Activated CD4-positive, alpha-beta T cell treated with anti-CD3 and anti-CD28 coated beads, Interleukin-2, amount 10 ng/mL, durations not matched to agents 24 days and 14 days (primary cell): ENCODE data around the gene RBMS1. TPM values are rescaled to one million over a fixed set of nuclear protein-coding genes. Genes with fewer than 3 reads are reported as not detected.

Experiments
- DNase-seq: peaks from one replicate; pipeline ENCODE4 v3.0.0; 2022
- H3K27ac Mint-ChIP-seq: one replicate; pipeline ENCODE4 v1.8.0; 2022; ENCODE audit warnings: mild to moderate bottlenecking, mixed read lengths
- H3K27me3 Mint-ChIP-seq: one replicate; pipeline ENCODE4 v1.8.0; 2022; ENCODE audit warnings: mixed read lengths
- H3K36me3 Mint-ChIP-seq: one replicate; pipeline ENCODE4 v1.8.0; 2022; ENCODE audit warnings: low read depth, mild to moderate bottlenecking, mixed read lengths
- H3K4me1 Mint-ChIP-seq: one replicate; pipeline ENCODE4 v1.8.0; 2021; ENCODE audit warnings: mixed read lengths
- H3K4me3 Mint-ChIP-seq: one replicate; pipeline ENCODE4 v1.8.0; 2022; ENCODE audit warnings: mild to moderate bottlenecking, moderate library complexity, mixed read lengths
- H3K9me3 Mint-ChIP-seq: one replicate; pipeline ENCODE4 v1.8.0; 2021; ENCODE audit warnings: mixed read lengths
- intact Hi-C: fragments of 100-400 bp; cut with micrococcal nuclease; formaldehyde crosslinking; loops from one replicate; pipeline ENCODE4 v1.15.1; 2023
- total RNA-seq: library from RNA; stranded (reverse); gene quantifications from 2 replicates; pipeline ENCODE4 v1.2.3, GENCODE V29; 2022

The RBMS1 gene
- total RNA-seq, 1 donor from 2014 or later = 35.2 TPM

DNA sequence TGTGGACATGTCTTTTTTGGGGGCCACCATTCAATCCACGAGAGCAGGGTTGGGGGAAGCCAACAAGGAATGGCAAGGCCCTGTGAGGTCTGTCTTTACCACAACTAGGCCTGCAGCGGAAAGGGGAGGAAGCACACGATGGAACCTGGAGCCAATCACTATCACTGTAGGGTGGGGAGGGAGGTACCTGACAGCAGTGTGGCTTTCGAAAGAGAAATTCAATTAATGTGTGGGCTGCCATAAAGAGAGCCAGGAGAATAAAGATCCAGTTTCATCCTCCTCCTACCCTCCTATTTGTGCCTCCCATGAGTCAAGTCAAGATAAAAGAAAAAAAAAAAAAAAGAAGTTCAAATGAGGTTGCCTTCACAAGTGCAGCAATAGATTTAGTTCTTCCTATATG is 18.9 kb upstream of the RBMS1 start:
- Mint-ChIP-seq H3K9me3 (peaks cover 9% of the 10 kb centered on the region), H3K4me3 (no peak overlapping the region), H3K27me3 (no peaks in the 10 kb centered on the region), H3K36me3 (peaks cover 2% of the 10 kb centered on the region), H3K4me1 (peaks cover 34% of the 10 kb centered on the region), H3K27ac (no peak overlapping the region)
- DNase-seq = peak; percentile 51
- intact Hi-C loops = no loop called here

- Mint-ChIP-seq H3K4me3 (no peak overlapping the region), H3K27ac (no peak overlapping the region), H3K36me3 (no peaks in the 10 kb centered on the region), H3K4me1 (peaks cover 28% of the 10 kb centered on the region), H3K27me3 (no peaks in the 10 kb centered on the region), H3K9me3 (peaks cover 8% of the 10 kb centered on the region)
- intact Hi-C loops = no loop called here
- DNase-seq = peak; percentile 53
These were observed 17.0 kb upstream of the RBMS1 start for GRCh38 chr2:160510617-160511016.

- Mint-ChIP-seq H3K4me3 (no peak overlapping the region), H3K9me3 (peaks cover 5% of the 10 kb centered on the region), H3K36me3 (no peaks in the 10 kb centered on the region), H3K4me1 (peaks cover 20% of the 10 kb centered on the region), H3K27me3 (no peaks in the 10 kb centered on the region), H3K27ac (no peak overlapping the region)
- DNase-seq = no peak
- intact Hi-C loops = loop anchor here (5.0 kb wide), 2 partner anchors 78 to 287 kb away; no protein-coding TSS in a partner anchor
These were observed 15.4 kb upstream of the RBMS1 start for GRCh38 chr2:160509016-160509415.

GRCh38 chr2:160507464-160507863 is 13.9 kb upstream of the RBMS1 start:
- Mint-ChIP-seq H3K4me1 (peaks cover 19% of the 10 kb centered on the region), H3K36me3 (no peaks in the 10 kb centered on the region), H3K9me3 (peaks cover 5% of the 10 kb centered on the region), H3K4me3 (no peak overlapping the region), H3K27me3 (no peaks in the 10 kb centered on the region), H3K27ac (no peak overlapping the region)
- DNase-seq = no peak
- intact Hi-C loops = loop anchor here (1.0 to 5.0 kb wide), 4 partner anchors 10 to 285 kb away; no protein-coding TSS in a partner anchor

DNA sequence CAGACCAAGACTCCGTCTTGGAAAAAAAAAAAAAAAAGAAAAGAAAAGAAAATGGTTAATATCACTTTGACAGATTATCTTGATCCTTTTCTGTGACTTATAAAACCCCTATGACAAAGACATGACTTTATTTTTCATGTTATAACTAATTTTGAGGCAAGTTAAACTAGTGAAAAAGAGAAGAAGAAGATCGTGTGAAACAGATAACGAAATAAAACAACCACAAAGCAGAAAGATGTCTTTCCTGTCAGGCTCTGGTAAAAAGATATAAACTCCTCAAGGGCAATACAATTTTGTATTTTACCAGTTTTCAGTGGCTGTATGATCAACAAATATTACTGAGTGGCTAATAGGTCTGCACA is 13.4 kb upstream of the RBMS1 start:
- DNase-seq = peak; percentile 47
- intact Hi-C loops = loop anchor here (1.0 to 5.0 kb wide), 4 partner anchors 10 to 285 kb away; no protein-coding TSS in a partner anchor
- H3K27ac Mint-ChIP-seq = peak overlapping the region; percentile 18
- peaks cover 15% of the 10 kb centered on the region for H3K4me1 Mint-ChIP-seq
- no peaks in the 10 kb centered on the region for H3K36me3 Mint-ChIP-seq
- no peaks in the 10 kb centered on the region for H3K27me3 Mint-ChIP-seq
- H3K4me3 Mint-ChIP-seq = peak overlapping the region; percentile 5
- H3K9me3 Mint-ChIP-seq = peaks cover 1% of the 10 kb centered on the region

GRCh38 chr2:160506371-160507045 is 12.9 kb upstream of the RBMS1 start:
- Mint-ChIP-seq H3K27me3 (no peaks in the 10 kb centered on the region), H3K9me3 (no peaks in the 10 kb centered on the region), H3K4me3 (peak overlapping the region; percentile 5), H3K27ac (no peak overlapping the region), H3K4me1 (peaks cover 15% of the 10 kb centered on the region), H3K36me3 (no peaks in the 10 kb centered on the region)
- DNase-seq = peak; percentile 53
- intact Hi-C loops = loop anchor here (1.0 to 5.0 kb wide), 4 partner anchors 11 to 284 kb away; no protein-coding TSS in a partner anchor

DNA sequence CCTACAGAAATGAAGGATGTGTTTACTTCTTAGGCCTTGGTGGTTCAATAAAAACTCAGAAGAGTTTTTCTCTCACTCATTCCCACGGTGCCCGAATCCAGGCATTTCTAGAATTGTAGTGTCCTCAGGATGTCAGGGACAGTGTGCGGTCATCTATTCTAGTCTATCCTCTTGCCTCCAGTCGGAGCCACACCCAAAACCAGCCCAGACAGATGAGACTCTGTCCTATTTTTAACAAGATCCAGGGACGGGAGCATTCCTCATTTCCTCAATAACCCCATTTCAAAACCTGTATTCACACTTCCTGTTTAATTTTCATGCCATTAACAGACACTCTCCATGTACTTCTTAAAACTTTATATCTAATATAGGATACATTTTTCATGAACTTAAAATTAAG is 11.6 kb upstream of the RBMS1 start:
- H3K27me3 Mint-ChIP-seq = no peaks in the 10 kb centered on the region
- H3K4me1 Mint-ChIP-seq = peaks cover 12% of the 10 kb centered on the region
- peak; percentile 43 for DNase-seq
- H3K4me3 Mint-ChIP-seq = no peak overlapping the region
- no peaks in the 10 kb centered on the region for H3K9me3 Mint-ChIP-seq
- H3K27ac Mint-ChIP-seq = no peak overlapping the region
- intact Hi-C loops = loop anchor here (5.0 kb wide), 2 partner anchors 82 to 283 kb away; no protein-coding TSS in a partner anchor
- H3K36me3 Mint-ChIP-seq = no peaks in the 10 kb centered on the region

- no peak overlapping the region for H3K27ac Mint-ChIP-seq
- peaks cover 10% of the 10 kb centered on the region for H3K4me1 Mint-ChIP-seq
- H3K36me3 Mint-ChIP-seq = no peaks in the 10 kb centered on the region
- intact Hi-C loops = no loop called here
- no peak overlapping the region for H3K4me3 Mint-ChIP-seq
- H3K27me3 Mint-ChIP-seq = no peaks in the 10 kb centered on the region
- DNase-seq = no peak
- peaks cover 5% of the 10 kb centered on the region for H3K9me3 Mint-ChIP-seq
These were observed 8.9 kb upstream of the RBMS1 start for GRCh38 chr2:160502478-160502877.

GRCh38 chr2:160501370-160501769 is 7.8 kb upstream of the RBMS1 start:
- peak; percentile 51 for DNase-seq
- peaks cover 2% of the 10 kb centered on the region for H3K4me1 Mint-ChIP-seq
- no peaks in the 10 kb centered on the region for H3K36me3 Mint-ChIP-seq
- H3K9me3 Mint-ChIP-seq = peaks cover 5% of the 10 kb centered on the region
- no peak overlapping the region for H3K27ac Mint-ChIP-seq
- H3K4me3 Mint-ChIP-seq = no peak overlapping the region
- intact Hi-C loops = no loop called here
- peaks cover 5% of the 10 kb centered on the region for H3K27me3 Mint-ChIP-seq

DNA sequence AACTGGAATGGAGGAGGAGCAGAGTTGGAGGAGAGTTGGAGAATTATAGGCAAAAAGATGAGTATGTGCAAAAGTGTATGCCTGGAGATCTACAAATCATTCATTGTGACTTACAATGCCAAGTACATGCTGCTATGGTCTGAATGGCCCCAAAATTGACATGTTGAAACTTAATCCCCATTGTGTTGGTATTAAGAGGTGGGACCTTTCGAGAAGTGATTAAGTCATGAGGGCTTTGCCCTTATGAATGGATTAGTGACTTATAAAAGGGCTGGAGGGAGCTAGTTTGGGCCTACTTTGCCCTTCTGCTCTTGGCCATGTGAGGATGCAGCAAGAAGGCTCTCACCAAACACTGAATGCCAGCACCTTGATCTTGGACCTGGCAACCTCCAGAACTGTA is 6.3 kb upstream of the RBMS1 start:
- Mint-ChIP-seq H3K27me3 (peaks cover 11% of the 10 kb centered on the region), H3K36me3 (no peaks in the 10 kb centered on the region), H3K9me3 (peaks cover 5% of the 10 kb centered on the region), H3K4me3 (no peak overlapping the region), H3K4me1 (peaks cover 6% of the 10 kb centered on the region), H3K27ac (no peak overlapping the region)
- DNase-seq = peak; percentile 37
- intact Hi-C loops = loop anchor here (10.0 kb wide), 2 partner anchors 635 to 665 kb away; partner anchors contain the start of gene TANK

GRCh38 chr2:160498137-160498536 is 4.5 kb upstream of the RBMS1 start:
- H3K4me3 Mint-ChIP-seq = no peak overlapping the region
- intact Hi-C loops = loop anchor here (10.0 kb wide), 2 partner anchors 637 to 667 kb away; partner anchors contain the start of gene TANK
- DNase-seq = peak; percentile 41
- H3K27me3 Mint-ChIP-seq = peaks cover 11% of the 10 kb centered on the region
- peaks cover 5% of the 10 kb centered on the region for H3K9me3 Mint-ChIP-seq
- H3K4me1 Mint-ChIP-seq = peaks cover 10% of the 10 kb centered on the region
- H3K36me3 Mint-ChIP-seq = no peaks in the 10 kb centered on the region
- H3K27ac Mint-ChIP-seq = no peak overlapping the region

- peaks cover 11% of the 10 kb centered on the region for H3K27me3 Mint-ChIP-seq
- intact Hi-C loops = loop anchor here (5.0 to 10.0 kb wide), 5 partner anchors 158 to 671 kb away; partner anchors contain the start of gene TANK
- DNase-seq = peak; percentile 56
- H3K4me1 Mint-ChIP-seq = peaks cover 26% of the 10 kb centered on the region
- H3K27ac Mint-ChIP-seq = peak overlapping the region; percentile 34
- no peaks in the 10 kb centered on the region for H3K36me3 Mint-ChIP-seq
- peak overlapping the region; percentile 94 for H3K4me3 Mint-ChIP-seq
- H3K9me3 Mint-ChIP-seq = no peaks in the 10 kb centered on the region
These were observed 616 bp upstream of the RBMS1 start for GRCh38 chr2:160494201-160494644.

DNA sequence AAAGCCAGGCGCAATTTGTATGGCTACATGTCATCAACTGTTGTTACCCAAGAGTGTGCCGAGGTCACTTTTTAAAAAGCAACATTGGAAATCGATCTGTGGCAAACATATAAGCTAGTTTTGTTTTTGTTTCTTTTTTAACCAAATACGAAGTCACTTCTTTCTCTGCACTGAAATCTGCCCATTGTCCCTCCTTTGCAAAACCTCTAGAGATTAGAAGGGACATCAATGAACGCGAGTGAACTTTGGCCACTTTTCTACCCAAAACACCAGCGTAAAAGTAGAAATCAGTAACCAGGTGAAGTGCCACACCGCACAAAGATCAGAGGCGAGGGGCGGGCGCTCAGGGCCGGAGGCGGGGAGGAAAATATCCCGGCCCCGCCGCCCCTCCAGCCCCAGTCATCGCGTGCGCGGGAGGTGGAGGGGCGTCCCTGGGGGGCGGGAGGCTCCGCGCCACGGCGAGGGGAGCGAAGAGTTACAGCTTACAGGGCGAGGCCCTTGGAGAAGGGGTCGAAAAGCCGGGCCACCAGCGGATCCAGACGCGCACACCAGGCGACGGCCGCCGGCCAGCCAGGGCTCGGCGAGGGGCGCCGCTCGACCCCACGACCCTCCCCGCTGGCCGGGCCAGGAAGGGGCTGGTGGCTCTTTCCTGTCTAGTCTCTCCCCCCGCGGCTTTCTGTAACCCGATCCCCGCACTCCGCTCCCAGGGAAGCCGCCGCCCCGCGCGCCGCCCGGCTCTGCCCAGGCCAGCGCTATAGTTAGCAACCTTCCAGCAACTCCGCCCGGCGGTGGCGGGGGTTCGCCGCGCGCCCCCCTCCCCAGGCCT is 993 bp downstream of the RBMS1 start:
- Mint-ChIP-seq H3K36me3 (peaks cover 1% of the 10 kb centered on the region), H3K4me1 (peaks cover 37% of the 10 kb centered on the region), H3K9me3 (no peaks in the 10 kb centered on the region), H3K27ac (peak overlapping the region; percentile 90), H3K4me3 (peak overlapping the region; percentile 94), H3K27me3 (peaks cover 11% of the 10 kb centered on the region)
- intact Hi-C loops = loop anchor here (1.0 to 10.0 kb wide), 9 partner anchors 7 to 672 kb away; partner anchors contain the start of gene TANK
- DNase-seq = peak; percentile 90
